Measurements from ENCODE around the gene METRN. TPM values are rescaled to one million over a fixed set of nuclear protein-coding genes. Genes with fewer than 3 reads are reported as not detected.
A peak's percentile ranks its signal among the peaks of the same experiment; 100 is the strongest.

The METRN gene
- total RNA-seq, 1 donor from 2014 or later = 116 TPM

GRCh38 chr16:680625-680945, 34.3 kb upstream of the METRN start:
- DNase-seq (ENCODE audit: low read depth) = no peak
- Histone ChIP-seq H3K27me3 (ENCODE audit: control insufficient read depth, insufficient read depth, low read length) (peaks cover 19% of the 10 kb centered on the region), H3K4me3 (ENCODE audit: low read depth, low read length) (peak overlapping the region; percentile 77), H3K36me3 (ENCODE audit: control insufficient read depth, insufficient read depth, low read length) (peaks cover 1% of the 10 kb centered on the region)
- no peak for TF ChIP-seq CTCF (IDR thresholded peaks at IDR 0.05; ENCODE audit: insufficient read depth, low read length, poor library complexity, severe bottlenecking)

GRCh38 chr16:680967-681745, 33.8 kb upstream of the METRN start:
- no peak for DNase-seq (ENCODE audit: low read depth)
- peaks cover 16% of the 10 kb centered on the region for H3K27me3 ChIP-seq (ENCODE audit: control insufficient read depth, insufficient read depth, low read length)
- H3K4me3 ChIP-seq (ENCODE audit: low read depth, low read length) = peak overlapping the region; percentile 77
- H3K36me3 ChIP-seq (ENCODE audit: control insufficient read depth, insufficient read depth, low read length) = peaks cover 1% of the 10 kb centered on the region
- no peak for TF ChIP-seq CTCF (IDR thresholded peaks at IDR 0.05; ENCODE audit: insufficient read depth, low read length, poor library complexity, severe bottlenecking)

GRCh38 chr16:681746-682427, 33.0 kb upstream of the METRN start:
- H3K27me3 ChIP-seq (ENCODE audit: control insufficient read depth, insufficient read depth, low read length) = peaks cover 11% of the 10 kb centered on the region
- DNase-seq (ENCODE audit: low read depth) = no peak
- no peak overlapping the region for H3K4me3 ChIP-seq (ENCODE audit: low read depth, low read length)
- peaks cover 1% of the 10 kb centered on the region for H3K36me3 ChIP-seq (ENCODE audit: control insufficient read depth, insufficient read depth, low read length)
- no peak for TF ChIP-seq CTCF (IDR thresholded peaks at IDR 0.05; ENCODE audit: insufficient read depth, low read length, poor library complexity, severe bottlenecking)

- no peak for DNase-seq (ENCODE audit: low read depth)
- TF ChIP-seq CTCF (IDR thresholded peaks at IDR 0.05; ENCODE audit: insufficient read depth, low read length, poor library complexity, severe bottlenecking) = no peak
- peaks cover 1% of the 10 kb centered on the region for H3K36me3 ChIP-seq (ENCODE audit: control insufficient read depth, insufficient read depth, low read length)
- H3K4me3 ChIP-seq (ENCODE audit: low read depth, low read length) = peak overlapping the region; percentile 81
- H3K27me3 ChIP-seq (ENCODE audit: control insufficient read depth, insufficient read depth, low read length) = peaks cover 2% of the 10 kb centered on the region
Observed at GRCh38 chr16:682493-683395, 32.2 kb upstream of the METRN start.

GRCh38 chr16:683396-684070, 31.4 kb upstream of the METRN start:
- Histone ChIP-seq H3K36me3 (ENCODE audit: control insufficient read depth, insufficient read depth, low read length) (peaks cover 1% of the 10 kb centered on the region), H3K4me3 (ENCODE audit: low read depth, low read length) (peak overlapping the region; percentile 81), H3K27me3 (ENCODE audit: control insufficient read depth, insufficient read depth, low read length) (no peaks in the 10 kb centered on the region)
- TF ChIP-seq CTCF (IDR thresholded peaks at IDR 0.05; ENCODE audit: insufficient read depth, low read length, poor library complexity, severe bottlenecking) = no peak
- DNase-seq (ENCODE audit: low read depth) = no peak
